ENCODE results near the gene DHRS4L2.
"Not testable (repeated sequence)": the region's sequence is repeated elsewhere in the genome, so short reads cannot be mapped to it uniquely, and the experiment has no call there.

GRCh38 chr14:23996825-23997224, 8.1 kb downstream of the DHRS4L2 start:
- not testable (repeated sequence) for TF ChIP-seq CTCF (IDR thresholded peaks at IDR 0.05; ENCODE audit: poor library complexity); EZH2 (IDR thresholded peaks at IDR 0.05; ENCODE audit: borderline replicate concordance)

Data from hepatocyte (in vitro differentiated cells).